Hematopoietic multipotent progenitor cell treated with erythropoietin and hydrocortisone succinate and interleukin-3 and kit ligand, for 15 days (in vitro differentiated cells): ENCODE results near the gene EIPR1.

Experiments
- DNase-seq: peaks from one replicate; pipeline ENCODE4 v3.0.0-alpha.2; 2015; ENCODE audit warnings: low spot score

EIPR1 gene

DNA sequence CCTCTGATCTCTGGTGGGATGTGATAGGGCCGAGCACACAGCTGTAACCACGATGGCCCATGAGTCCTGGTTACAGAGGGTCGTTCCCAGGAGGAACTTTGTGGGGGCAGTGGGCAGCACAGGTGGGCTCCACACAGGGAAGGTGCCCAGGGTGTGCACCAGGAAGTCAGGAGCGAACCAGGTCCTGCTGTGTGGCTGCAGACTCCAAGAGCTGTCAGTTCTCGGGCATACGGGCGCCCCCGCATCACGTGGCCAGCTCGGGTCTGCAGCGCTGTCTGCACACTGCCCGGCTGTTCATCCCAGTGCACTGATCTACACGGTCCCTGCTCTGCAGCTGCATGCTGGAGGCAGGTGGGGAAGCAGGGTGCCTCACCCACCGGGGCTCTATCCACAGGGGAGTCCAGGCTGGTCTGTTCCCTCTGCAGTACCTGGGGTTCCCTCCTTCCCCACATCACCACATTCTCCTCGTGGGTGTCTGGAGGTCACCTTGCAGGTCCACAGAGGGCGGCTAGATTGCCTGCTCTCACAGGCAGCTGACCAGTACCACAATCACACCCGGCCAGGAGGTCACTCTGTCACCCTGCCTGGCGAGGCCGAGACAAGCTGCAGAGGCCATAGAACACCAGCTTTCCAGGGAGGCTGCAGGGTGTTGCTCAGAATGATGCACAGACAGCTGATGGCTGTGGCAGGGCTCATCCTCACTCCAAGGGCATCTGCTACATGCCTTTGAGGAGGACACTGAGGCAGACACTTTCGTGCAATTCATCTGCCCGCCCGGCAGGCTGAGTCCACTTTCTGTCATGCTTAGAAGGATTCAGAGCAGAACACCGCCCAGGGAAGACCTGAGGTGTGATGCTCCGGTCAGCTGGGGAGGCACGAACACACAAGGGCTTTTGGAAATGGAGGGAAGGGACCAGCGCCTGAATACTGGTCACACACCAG is 202.7 kb downstream of the EIPR1 start:
- no peak for DNase-seq

DNA sequence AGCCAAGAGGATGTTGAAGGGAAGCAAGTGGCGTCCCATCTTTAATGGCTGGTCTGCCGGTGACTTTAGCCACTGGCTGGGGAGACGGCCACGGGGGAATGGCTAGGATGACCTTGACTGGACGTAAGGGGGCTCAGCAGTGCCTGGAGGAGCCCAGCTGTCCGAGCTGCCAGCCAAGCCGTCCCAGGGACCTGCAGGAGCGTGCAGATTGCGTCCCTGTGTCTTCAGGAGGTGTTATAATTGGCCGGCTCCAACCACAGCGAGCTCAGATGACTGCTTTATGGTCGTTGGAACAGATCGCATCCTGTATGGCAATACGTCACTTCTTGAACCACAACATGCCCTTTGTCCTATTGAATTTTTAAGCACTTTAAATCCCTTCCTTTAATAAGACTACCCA is 204.6 kb downstream of the EIPR1 start:
- DNase-seq: no peak

DNA sequence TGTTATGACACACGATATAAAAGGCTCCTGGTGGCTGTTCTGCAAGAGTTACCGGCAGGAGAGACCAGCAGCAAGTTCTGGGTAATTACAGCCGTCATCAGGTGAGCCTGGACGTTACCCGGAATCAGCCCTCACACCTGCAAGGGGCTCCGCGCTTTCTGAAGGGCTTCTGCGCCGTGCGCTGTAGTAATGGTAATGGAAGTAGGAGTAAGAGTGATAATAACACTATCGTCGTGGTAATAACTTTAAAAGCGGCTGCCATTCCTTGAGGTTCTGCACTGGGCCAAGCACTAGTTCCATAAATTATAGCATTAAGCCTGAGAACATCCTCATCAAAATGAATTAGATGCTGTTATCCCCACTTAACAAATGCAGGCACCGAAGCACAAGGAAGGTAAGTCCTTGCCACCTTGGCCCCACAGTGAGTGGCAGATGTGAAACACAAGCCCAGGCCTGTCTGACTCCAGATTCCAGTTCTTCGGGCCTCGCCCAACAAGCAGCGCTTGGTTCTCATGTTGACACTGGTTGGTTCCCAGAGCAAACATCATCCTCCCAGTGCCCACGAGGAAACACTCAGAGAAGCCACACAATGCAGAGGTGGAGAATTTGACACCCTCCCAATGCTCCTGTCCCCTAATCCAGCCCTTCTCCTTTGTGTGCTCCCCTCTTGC is 205.2 kb downstream of the EIPR1 start:
- no peak for DNase-seq

DNA sequence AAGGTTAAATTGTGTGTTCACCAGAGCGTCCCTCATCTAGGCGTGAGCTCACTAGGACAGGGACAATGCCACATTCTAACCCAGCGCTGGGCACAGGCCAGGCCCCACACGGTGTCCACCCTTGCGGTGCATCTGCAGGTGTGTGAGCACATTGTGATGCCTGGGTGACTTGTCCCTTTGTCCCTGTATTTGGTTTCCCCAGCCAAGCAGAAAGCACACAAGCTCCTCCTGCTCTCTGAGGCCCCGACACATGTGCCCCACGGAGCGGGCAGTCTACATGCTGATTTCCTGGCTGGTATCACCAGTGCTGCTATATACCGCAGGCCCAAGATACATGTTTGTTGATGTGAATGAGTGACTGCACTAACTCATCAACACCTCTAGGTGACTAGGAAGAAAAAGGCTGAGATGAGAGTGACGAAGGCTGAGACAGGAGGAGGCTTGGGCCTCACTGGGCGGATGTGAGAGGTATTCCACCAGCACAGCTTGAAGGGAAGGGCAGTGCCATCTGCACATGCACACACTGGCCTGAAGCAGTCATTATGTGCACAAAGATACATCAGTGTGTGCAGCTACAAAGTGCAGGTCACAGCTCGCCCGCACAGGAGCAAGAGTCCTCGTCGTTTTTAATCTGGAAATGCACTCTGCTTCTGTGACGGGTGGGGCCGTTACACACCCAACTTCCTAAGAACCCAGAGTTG is 205.9 kb downstream of the EIPR1 start:
- DNase-seq: peak; percentile 6

DNA sequence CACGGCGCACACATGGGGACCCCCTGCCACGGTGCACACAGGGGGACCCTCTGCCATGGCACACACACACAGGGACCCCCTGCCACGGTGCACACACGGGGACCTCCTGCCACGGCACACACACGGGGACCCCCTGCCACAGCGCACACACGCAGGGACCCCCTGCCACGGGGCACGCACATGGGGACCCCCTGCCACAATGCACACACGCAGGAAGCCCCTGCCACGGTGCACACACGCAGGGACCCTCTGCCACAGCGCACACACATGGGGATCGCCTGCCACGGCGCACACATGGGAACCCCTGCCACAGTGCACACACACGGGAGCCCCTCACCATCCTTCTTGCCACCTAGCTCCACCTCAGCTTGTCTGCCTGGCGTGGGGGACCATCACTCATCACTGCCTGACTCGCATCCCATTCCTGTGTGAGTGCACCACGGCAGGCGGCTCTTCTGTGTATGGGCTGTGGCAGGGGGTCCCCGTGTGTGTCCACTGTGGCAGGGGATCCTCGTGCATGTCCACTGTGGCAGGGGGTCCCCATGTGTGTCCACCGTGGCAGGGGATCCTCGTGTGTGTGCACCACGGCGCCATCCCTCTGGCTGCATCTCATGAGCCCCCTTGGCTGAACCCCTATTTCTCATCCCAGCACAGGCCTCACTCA is 206.7 kb downstream of the EIPR1 start:
- DNase-seq: no peak

DNA sequence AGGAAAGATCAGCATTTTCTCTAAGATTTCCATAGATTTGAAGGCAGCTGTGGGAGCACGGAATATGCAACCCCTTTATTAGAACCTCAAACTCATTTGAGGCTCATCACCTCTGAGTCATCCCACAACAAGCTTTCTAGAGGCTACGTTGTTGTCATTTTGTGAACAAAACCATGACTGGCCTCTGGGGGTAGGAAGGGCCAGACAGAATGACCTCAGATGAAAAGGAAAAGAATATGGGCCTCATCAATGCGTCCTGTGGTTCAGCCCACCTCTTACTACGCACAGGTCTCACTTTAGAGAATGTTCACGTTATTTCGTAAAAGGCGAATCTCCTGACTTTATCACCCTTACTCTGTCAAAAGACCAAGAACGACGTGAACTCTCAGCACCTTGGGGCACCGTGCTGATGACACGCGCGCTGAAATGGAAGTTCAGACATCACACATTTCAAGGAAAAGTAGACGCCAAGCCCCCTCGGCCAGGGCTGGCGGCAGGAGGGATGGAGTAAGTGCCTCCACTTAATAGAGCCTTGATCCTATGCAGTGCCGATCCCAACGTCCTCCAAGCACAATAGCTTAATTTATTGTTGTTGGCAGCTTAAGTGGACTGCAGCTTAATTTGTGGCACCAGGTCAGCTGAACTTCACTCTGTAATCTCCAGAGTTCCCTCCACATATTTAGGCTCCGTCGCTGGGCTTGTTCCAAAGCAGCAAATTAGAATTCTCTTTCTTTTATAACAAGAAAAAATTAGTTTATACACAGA is 208.3 kb downstream of the EIPR1 start:
- DNase-seq: no peak

DNA sequence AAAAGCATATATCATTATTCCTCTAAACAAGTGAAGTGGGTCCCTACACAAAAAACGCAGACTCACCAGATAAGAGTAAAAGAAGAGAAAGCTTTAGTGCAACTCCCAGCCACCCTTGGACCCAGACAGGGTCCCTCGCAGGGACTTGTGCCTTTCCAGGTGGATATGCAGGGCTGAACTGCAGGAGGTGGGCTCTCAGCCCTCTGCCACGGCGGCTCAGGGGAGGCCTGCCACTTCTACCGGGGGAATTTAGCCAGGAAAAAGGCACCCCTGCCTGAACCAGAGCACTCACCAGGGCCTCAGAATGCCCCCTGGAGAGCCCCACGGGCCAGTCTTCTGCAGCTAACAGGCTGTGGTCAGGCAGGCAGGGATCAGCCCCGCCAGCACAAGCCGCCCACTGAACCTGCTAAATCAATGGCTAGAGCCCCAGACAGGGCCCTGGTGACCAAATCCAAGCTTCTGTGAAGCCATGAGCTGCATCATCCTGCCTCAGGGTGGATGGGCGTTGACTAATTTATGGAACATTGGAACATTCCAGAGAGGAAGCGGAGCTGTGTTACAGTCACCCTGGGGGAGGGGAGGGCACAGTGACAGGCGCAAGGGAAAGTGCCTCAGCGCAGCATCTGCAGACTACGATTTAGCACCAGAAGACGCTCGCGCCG is 209.3 kb downstream of the EIPR1 start:
- DNase-seq: no peak

DNA sequence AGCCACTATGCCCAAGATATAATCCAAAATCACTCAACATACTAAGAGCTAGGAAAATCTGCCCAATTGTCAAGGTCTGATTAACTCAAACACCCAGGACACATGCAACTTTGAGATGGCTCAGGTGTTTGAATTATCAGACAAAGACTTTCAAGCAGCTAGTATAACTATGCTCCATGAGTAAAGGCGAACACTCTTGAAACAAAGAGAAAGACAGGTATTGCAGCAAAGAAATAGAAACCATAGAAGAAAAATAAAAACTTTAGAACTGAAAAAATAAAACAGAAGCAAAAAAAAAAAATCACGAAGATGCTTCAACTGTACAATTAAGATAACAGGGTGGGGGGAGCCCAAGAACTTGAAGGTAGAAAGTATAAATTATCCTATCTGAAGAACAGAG is 214.2 kb downstream of the EIPR1 start:
- DNase-seq: no peak

DNA sequence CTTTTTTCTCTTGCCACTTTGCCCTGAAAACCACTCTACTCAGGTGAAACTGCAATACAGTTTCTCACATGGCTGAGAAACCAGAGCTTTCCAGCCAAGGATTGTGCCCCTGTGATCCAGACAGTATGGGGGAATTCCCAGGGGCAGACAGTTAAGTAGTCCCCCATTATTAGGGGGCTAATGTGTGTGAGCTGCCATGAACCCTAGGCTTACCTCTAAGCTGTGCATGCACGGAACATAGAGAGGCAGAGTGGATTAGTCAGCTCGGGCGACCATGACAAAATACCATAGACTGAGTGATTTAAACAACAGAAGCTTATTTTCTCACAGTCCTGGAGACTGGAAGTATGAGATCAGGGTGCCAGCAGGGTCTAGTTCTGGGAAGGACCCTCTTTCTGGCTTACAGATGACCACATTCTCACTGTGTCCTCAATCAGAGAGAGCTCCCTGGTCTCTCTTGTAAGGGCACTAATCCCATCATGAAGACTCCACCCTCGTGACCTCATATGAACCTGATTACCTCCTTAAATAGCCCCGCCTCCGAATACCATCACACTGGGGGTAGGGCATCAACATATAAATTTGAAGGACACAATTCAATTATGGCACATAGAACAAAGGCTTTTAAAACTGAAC is 215.1 kb downstream of the EIPR1 start:
- no peak for DNase-seq

DNA sequence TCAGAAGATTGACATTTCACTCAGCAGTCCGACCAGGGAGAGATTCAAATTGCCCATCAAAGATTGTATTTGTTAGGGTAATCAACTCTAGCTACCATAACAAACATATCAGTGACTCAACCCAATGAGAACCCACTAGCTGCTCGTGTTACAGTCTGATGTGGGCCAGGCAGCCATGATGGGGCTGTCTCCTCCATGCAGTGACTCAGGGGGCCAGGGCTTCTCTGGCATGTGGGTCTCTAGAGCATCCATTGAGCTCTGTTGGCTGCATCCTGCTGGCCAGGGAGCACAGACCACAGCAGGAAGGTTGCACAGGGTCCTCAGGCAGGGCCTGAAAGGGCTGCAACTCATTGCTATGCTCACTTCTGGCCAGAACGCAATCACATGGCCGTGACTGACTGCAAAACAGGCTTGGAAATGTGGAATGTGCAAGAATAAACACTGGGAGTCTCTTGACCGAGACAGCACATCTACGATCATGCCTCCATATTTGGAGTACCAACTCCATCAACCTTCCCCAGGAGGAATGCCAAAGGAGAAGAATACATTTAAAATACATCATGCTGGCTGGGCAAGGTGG is 216.8 kb downstream of the EIPR1 start:
- no peak for DNase-seq

DNA sequence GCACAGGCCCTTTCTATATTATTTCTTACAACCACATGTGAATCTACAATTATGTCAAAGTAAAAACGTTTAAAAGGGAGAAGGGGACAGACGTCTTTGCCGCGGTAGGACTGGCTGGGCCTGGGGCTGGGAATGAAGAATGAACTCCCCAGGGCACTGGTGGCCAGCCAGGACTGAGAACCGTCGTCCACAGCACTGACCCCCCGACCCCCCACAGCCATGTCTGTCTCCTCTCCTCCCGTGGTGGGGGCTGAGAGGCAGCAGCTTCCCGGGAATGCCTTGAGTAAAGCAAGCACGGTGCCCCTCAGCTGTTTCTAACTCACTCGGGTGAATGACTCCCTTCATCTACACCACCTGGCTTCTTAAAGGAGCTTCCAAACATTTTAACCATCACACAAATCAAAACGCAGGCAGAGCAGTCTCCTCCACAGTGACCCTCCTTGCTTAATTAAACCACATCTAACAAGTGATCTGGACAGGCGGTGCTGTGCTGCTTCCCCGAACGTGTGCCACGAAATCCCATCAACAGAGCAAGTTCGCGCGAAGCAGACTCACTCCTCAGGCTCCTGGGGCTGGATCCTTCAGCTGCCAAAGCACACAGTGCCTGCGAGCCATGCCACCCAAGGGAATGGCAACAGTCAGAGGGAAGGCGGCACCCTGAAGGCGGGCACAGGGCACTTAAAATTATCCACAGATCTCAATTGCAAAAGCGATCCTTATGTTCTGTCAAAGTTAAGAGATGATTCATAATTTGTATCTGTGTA is 217.7 kb downstream of the EIPR1 start:
- no peak for DNase-seq

DNA sequence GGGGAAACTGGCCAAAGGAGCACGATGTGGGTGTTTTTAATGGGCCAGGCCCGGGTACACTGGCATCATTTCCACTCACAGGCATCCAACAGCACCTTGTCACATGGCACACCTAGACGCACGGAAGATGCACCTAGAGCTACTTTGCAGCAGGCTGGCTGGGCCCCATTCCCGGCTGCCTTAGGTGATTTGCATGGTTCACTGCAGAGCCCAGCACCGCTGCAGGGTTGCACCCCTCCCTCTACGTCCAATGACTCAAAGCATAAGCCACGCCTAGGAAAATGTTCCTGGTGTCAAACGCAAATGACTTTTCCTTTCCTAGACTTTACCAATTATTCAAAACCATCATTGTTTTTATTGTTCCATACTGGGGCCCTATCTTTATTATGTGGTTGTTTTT is 222.9 kb downstream of the EIPR1 start:
- DNase-seq: no peak

DNA sequence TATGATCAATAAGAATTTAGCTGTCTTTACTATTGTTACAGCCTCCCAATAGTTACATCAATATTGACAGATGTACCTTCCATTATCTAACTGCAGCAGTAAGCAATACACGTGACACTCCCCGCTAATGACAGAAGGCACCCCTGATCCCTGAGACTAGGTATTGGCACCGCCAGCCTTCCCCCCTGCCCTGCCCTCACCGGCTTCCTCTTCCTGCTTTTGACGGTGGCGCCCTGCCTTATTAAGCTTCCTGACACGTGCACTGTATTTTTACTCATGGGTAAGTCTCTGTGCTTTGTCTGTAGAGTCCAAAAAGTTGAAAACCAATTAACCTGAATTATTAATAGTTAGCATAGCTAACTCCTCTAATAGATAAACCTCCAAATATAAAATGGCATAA is 223.5 kb downstream of the EIPR1 start:
- no peak for DNase-seq

DNA sequence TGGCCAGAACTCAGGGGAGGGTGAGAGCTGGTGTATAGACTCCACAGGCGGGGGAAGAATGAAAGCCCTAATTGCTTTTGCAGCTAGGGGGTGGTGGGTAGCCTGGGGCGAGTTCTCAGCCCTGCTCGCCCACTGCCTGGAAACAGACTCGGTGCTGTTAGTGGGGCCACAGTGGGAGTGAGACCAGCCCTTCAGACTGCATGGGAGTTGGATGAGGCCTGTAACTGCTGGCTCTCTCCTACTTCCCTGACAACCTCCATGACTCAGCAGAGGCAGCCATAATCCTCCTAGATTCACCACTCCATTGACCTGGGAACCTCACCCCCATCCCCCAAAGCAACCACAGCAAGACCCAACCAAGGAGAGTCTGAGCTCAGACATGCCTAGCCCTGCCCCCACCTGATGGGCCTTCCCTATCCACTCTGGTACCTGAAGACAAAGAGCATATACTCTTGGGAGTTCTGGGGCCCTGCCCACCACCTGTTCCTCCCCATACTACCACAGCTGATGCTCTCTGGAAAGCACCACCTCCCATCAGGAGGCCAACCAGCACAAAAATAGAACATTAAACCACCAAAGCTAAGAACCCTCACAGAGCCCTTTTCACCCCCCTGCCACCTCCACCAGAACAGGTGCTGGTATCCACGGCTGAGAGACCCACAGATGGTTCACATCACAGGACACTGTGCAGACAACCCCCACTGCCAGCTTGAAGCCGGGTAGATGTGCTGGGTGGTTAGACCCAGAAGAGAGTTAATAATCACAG is 226.3 kb downstream of the EIPR1 start:
- no peak for DNase-seq

DNA sequence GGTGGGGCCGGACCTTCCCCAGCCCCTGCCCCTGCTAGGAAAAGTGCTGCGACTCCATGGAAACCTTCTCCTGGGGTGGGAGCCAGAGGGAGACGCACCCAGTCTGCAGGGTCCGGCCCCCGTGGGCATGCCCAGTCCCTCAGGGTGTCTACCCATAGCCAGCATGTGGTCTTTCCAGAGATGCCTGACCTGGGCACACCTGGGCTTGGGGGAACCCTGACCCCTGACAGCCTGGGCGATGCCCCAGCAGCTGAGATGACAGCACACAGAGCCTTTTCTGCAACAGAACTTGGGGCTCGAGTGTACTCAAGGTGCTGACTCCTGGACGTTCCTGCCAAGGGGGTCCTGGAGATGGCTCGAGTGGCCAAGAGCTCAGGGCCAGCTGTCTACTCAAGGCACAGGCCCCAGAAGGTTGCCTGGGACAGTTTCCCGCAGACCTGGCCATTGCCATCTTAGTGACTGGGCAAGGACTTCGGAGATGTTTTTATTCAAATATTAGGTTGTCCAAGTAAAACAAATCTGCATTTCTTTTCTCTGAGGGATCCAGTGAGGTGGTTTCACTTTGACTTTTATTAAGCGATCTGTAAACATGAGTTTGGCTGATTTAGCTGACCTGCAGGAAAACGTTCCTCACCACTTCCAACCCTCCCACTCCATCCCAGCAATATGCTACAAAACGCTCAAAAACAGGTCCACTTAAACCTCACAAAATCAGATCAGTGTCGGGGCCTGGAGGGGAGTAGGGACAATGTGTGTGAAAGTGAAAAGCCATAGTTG is 228.0 kb downstream of the EIPR1 start:
- no peak for DNase-seq

DNA sequence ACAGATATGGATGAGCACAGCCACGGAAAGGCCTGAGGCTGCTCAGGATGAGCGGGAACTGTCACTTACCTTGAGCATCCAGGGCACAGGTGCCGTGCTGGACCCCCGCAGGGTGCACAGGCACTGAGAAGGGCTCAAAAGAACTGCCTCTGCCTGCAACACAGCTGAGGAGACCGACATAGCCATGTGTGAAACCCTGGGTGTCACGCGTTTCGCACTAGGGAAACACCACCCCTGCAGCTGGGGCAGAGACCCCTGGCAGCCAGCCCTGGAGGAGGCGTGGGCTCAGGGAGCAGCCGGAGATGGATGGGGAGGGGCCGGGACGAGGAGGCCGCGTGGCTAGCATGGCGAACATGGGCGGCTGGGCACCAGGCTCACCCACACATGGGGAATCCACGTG is 228.9 kb downstream of the EIPR1 start:
- DNase-seq: no peak

DNA sequence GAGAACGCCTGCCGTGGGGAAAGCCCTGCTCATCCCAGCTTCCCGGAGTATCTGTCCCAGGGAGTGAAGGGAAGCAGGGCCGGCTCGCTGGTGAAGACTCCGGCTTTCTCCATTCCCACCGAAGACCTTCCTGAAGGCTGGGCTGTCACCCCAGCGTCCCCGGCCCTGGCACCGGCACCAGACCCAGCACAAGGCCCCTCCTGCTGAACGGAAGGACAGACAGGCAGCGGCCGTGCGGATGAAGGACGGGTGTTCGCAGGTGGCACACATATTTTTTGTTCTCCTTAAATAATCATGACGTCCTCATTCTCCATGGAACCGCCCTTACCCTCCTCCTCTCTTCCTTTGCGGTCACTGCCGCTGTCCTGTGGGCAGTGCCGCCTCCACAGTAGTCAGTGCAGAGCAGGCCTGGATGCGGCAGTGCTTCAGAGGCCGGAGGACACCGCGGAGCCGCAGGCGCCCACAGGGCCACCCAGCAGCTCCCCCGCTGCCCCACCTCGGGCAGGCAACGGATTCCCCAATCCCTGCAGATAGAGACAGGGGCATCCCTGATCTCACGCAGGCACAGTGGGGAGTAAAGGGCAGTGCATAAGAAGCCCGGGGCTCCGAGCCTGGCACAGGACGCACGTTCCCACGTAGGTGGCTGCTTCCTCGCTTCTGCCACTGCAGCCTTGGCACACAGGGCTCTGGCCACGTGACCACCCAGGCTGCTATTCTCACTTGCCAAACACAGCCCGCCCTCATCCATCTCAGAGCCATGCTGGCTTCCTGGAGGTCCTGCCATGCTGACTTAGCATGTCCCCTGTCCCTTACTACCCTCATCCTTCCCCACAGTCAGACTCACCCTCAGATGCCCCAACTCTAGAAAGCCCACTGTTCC is 229.7 kb downstream of the EIPR1 start:
- no peak for DNase-seq
